ENCODE results near the gene VPS51. TPM values are rescaled to one million over a fixed set of nuclear protein-coding genes. Genes with fewer than 3 reads are reported as not detected.
A peak's percentile ranks its signal among the peaks of the same experiment; 100 is the strongest.

VPS51 gene
- total RNA-seq, 1 experiment from 2014 or later = 123 TPM

GRCh38 chr11:65116370-65117205 is 20.6 kb downstream of the VPS51 start (continued):
- TF ChIP-seq SMAD3 (CRISPR knock-in tag; IDR thresholded peaks at IDR 0.05; ENCODE audit: borderline replicate concordance) (peak; percentile 93), NR2C2 (CRISPR knock-in tag; IDR thresholded peaks at IDR 0.05) (peak; percentile 75), NR3C1 (CRISPR knock-in tag; conservative IDR thresholded peaks at IDR 0.05; ENCODE audit: low read depth) (no peak), TEAD4 (CRISPR knock-in tag; IDR thresholded peaks at IDR 0.05) (no peak)

GRCh38 chr11:65117206-65118096 is 21.4 kb downstream of the VPS51 start, which contains the start of gene ZNHIT2:
Gene ZNHIT2 (minus strand): TSS chr11:65117701. CDS start chr11:65117653, 48 bp downstream.
- peaks cover 37% of the 10 kb centered on the region for H3K36me3 Mint-ChIP-seq
- CTCF ChIA-PET = interaction anchor here (0.6 to 5.7 kb wide), 31 partner anchors 6 to 668 kb away, joined by 3 to 56 read pairs (median 4); partner anchors contain the start of genes ARL2, CAPN1, CDC42BPG and CDC42EP2
- TF ChIP-seq ARID4B (CRISPR knock-in tag; IDR thresholded peaks at IDR 0.05; ENCODE audit: borderline replicate concordance) = peak; percentile 93
- peak; percentile 76; the same call in 1 of the 2 replicates for TF ChIP-seq ZNF671 (CRISPR knock-in tag; IDR thresholded peaks at IDR 0.05)
- TF ChIP-seq GABPB1 (CRISPR knock-in tag; IDR thresholded peaks at IDR 0.05) = peak; percentile 95
- peak; percentile 89; the same call in 1 of the 2 replicates for TF ChIP-seq HMGXB4 (CRISPR knock-in tag; IDR thresholded peaks at IDR 0.05)
- no peak for TF ChIP-seq ZNF423 (CRISPR knock-in tag; IDR thresholded peaks at IDR 0.05)
- TF ChIP-seq PREB (CRISPR knock-in tag; IDR thresholded peaks at IDR 0.05; ENCODE audit: borderline replicate concordance) = 0 out of 2 replicates have a peak, but pooled peaks have one; percentile 39
- no peak for TF ChIP-seq E2F4 (CRISPR knock-in tag; IDR thresholded peaks at IDR 0.05; ENCODE audit: borderline replicate concordance, low read depth)
- TF ChIP-seq NFE2L1 (CRISPR knock-in tag; IDR thresholded peaks at IDR 0.05) = no peak
- TF ChIP-seq ZNF138 (CRISPR knock-in tag; conservative IDR thresholded peaks at IDR 0.05) = no peak
- no peak for TF ChIP-seq JAZF1 (CRISPR knock-in tag; IDR thresholded peaks at IDR 0.05)
- no peak for TF ChIP-seq MXD4 (CRISPR knock-in tag; IDR thresholded peaks at IDR 0.05; ENCODE audit: borderline replicate concordance)
- TF ChIP-seq ZNF232 (CRISPR knock-in tag; IDR thresholded peaks at IDR 0.05) = 0 out of 2 replicates have a peak, but pooled peaks have one; percentile 21
- TF ChIP-seq CREM (CRISPR knock-in tag; IDR thresholded peaks at IDR 0.05) = peak; percentile 80; the same call in 1 of the 2 replicates
- TF ChIP-seq AR (CRISPR knock-in tag; IDR thresholded peaks at IDR 0.05) = peak; percentile 79; the same call in 1 of the 2 replicates
- peak; percentile 97 for TF ChIP-seq NR2C2 (CRISPR knock-in tag; IDR thresholded peaks at IDR 0.05)
- TF ChIP-seq TEAD4 (CRISPR knock-in tag; IDR thresholded peaks at IDR 0.05) = peak; percentile 81; the same call in 1 of the 2 replicates
- TF ChIP-seq USF1 (CRISPR knock-in tag; IDR thresholded peaks at IDR 0.05) = peak; percentile 61; the same call in 1 of the 2 replicates
- TF ChIP-seq ESRRA (CRISPR knock-in tag; IDR thresholded peaks at IDR 0.05; ENCODE audit: borderline replicate concordance) = 0 out of 2 replicates have a peak, but pooled peaks have one; percentile 9

More at GRCh38 chr11:65117206-65118096, 21.4 kb downstream of the VPS51 start, which contains the start of gene ZNHIT2:
- no peaks in the 10 kb centered on the region for H3K27me3 Mint-ChIP-seq (ENCODE audit: low read depth)
- peaks cover 22% of the 10 kb centered on the region for H3K4me1 Mint-ChIP-seq
- no peaks in the 10 kb centered on the region for H3K9me3 Mint-ChIP-seq
- DNase-seq (ENCODE audit: low spot score) (peak; percentile 100), ATAC-seq (peak; percentile 69)
- peak within 1 kb of the TSS; percentile 100 for H3K27ac Mint-ChIP-seq
- POLR2A ChIA-PET = interaction anchor here (0.6 to 2.3 kb wide), 6 partner anchors 16 to 339 kb away, joined by 3 to 11 read pairs (median 4); partner anchors contain the start of gene CAPN1
- peak within 1 kb of the TSS; percentile 86 for H3K4me3 Mint-ChIP-seq
